Renal cortical epithelial cell (primary cell): ENCODE data around the gene CTIF. TPM values are rescaled to one million over a fixed set of nuclear protein-coding genes. Genes with fewer than 3 reads are reported as not detected.

ENCODE experiments used
- DNase-seq: peaks from one replicate; pipeline ENCODE4 v3.0.0-alpha.2; 2011; ENCODE audit warnings: low read depth
- total RNA-seq: library from RNA; depleted of rRNA; stranded (reverse); fragments of >200 nt; gene quantifications from 2 replicates; pipeline ENCODE4 v1.2.3, GENCODE V29; 2014

CTIF gene
- total RNA-seq, 1 donor from 2014 or later = 25.8 TPM

- no peak for DNase-seq
Measured at GRCh38 chr18:48620071-48620470, 81.2 kb downstream of the CTIF start.

GRCh38 chr18:48621240-48621639 is 82.4 kb downstream of the CTIF start:
- DNase-seq = peak; percentile 34

GRCh38 chr18:48621815-48622555 is 83.2 kb downstream of the CTIF start:
- peak; percentile 28 for DNase-seq

GRCh38 chr18:48622911-48623431 is 84.1 kb downstream of the CTIF start:
- peak; percentile 52 for DNase-seq

DNA sequence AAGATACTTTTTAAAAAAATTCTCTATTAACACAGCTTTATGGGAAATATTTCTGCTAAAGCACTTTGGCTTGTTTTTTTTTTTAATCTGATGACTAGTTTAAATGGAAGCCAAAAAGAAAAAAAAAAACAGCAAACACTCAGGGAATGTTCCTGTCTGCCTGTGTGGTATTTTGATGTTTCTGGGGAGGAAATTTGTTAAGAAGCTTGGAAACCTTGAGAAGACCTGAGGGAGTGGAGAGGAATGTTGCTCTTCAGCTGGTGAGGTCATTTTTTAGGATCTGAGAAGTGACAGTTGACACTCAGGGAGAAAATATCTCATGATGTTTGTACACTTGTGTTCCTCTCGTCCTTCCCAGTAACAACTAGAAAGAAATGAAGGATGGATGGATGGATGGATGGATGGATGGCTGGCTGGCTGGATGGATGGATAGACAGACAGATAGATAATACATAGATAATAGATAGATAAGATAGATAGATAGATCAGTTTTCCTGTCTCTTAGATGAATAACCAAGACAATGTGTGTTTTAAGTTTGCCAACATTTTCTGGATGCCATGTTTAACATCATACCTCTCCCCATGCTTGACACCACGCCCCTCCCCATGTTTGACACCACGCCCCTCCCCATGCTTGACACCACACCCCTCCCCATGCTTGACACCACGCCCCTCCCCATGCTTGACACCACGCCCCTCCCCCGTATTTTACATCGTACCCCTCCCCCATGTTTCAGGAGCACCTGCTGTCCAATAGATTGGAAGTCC is 84.8 kb downstream of the CTIF start:
- DNase-seq = peak; percentile 91

DNA sequence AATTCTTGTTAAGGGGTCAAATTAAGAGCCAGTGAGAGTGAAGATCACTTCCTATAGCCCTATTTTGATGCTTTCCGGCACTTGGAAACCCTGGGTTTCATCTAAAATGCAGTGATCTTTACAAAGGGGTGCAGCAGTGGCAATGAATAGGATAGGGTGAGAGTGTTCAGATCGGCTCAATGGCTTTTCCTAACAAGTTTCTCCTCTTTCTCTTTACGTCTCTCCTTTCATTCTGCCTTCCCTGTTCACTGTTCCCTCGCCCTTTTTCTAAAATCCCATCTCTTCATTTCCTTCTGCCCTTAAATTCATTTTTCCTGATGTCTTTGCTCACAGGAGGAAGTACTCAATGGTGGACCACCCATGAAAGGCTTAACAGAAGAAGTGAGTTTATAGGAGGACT is 86.0 kb downstream of the CTIF start:
- DNase-seq = no peak

- DNase-seq = no peak
Measured at GRCh38 chr18:48627216-48627615, 88.4 kb downstream of the CTIF start.

- DNase-seq = peak; percentile 89
Measured at GRCh38 chr18:48629730-48630324, 91.0 kb downstream of the CTIF start.

DNA sequence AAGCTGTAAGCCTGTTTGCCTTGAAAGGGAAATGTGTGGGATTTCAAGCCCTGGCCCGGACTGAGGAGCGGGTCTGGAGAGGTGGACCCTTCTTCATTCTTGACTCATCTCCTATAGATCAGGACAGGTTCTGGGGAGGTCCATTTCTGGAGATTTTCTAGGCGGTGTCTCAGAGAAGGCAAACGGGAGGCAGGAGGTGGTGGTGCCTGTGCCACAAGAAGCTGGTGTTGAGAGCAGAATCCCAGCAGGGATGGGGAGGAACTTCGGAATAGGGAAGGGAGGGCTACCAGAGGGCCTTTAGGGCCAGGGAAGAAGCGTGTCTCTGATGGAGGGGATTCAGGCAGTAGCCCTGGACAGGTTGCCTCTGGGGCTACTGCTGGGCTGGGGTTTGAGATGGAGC is 93.0 kb downstream of the CTIF start:
- no peak for DNase-seq

GRCh38 chr18:48632676-48633257 is 93.9 kb downstream of the CTIF start:
- DNase-seq = no peak

- no peak for DNase-seq
Measured at GRCh38 chr18:48634491-48634890, 95.7 kb downstream of the CTIF start.

GRCh38 chr18:48634975-48635374 is 96.1 kb downstream of the CTIF start:
- DNase-seq = no peak

GRCh38 chr18:48635806-48636205 is 97.0 kb downstream of the CTIF start:
- DNase-seq = no peak

DNA sequence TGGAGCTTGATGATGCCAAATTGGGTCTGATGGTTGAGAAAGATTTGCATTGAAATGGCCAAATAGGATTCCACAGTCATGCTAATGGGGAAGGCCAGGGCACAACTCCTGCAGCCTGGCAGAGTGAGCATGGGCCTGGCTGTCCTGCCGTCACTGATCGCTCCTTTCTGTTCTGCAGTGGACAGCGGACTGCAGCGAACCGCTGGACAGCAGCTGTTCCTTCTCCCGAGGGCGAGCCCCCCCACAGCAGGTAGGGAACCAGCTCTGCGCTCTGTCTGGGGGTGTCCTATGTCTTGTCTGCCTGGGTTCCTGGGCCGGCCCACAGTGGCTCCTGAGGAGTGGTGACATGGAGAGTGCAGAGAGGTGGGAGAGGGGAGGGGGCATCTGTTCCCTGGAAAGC is 97.6 kb downstream of the CTIF start:
- DNase-seq = no peak

- DNase-seq = no peak
Measured at GRCh38 chr18:48637081-48637990, 98.5 kb downstream of the CTIF start.

DNA sequence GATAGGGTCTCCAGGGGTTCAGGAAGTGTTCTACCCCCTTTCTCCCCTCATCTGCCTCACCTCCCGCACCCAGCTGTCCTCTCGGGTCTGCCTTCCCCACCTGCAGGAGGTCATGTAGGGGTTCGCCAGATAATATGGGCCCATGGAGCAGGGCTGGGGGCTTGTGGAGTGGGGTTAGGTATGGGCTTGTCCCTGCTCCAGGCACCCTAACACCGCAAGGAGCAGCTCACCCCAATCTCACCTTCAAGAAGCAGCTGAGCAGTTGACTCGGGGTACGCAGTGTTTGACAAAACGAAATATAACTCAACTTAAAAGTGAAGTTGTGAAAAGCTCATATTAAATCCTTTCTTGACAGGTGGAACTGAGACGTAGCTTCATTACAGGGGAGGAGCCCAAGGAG is 99.6 kb downstream of the CTIF start:
- DNase-seq = no peak

- DNase-seq = no peak
Measured at GRCh38 chr18:48638896-48639771, 100.3 kb downstream of the CTIF start.

- DNase-seq = no peak
Measured at GRCh38 chr18:48639772-48640432, 101.1 kb downstream of the CTIF start.

DNA sequence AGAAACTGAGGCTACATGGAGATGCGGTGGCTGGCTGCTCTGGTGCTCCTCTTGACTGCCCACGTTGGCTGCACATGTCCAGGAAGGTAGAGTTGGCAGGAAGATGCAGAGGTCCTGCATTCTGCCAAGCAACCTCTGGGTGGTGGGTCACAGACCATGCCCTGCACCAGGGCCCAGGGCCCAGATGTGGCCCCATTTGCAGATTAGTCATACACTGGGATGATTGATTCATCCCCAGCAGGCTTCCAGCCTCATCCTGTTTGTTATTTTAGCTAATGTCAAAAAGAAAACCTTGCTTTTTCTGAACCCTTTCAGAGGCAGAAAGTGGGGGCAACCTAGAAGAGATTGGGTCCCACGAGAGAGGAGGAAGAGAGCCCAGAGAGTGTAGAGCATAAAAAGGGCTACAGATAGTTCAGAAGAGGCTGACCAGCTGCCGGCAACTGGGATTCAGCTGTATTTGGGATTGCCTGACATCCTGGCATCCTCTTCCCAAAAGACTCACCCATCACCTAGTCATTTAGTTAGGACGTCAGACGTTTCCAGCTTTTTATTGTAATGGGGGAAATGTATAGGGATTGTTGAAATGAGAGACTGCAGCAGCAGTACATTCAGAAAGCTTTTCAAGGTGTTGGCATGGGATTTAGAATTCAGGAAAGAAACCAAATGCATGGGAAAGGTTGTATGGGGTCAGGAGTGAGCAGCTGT is 101.9 kb downstream of the CTIF start:
- no peak for DNase-seq
